Erythroblast (primary cell): ENCODE measurements around the gene LY86.

Experiments
- GATA1 ChIP-seq: IDR thresholded peaks from 2 replicates; pipeline ENCODE4 v1.6.1; 2011; ENCODE audit warnings: low read depth, mild to moderate bottlenecking, control low read depth, low read length, moderate library complexity
- POLR2A ChIP-seq: IDR thresholded peaks from 2 replicates; pipeline ENCODE4 v1.6.1; 2011; ENCODE audit warnings: mild to moderate bottlenecking, low read length

GRCh38 chr6:6597682-6598081 is 9.2 kb downstream of the LY86 start:
- TF ChIP-seq POLR2A (no peak), GATA1 (no peak)
